Heart left ventricle (tissue), 16 donors: ENCODE data around the gene SLC25A21. TPM values are rescaled to one million over a fixed set of nuclear protein-coding genes. Genes with fewer than 3 reads are reported as not detected.

Experiments
- ATAC-seq, 4 donors: fragments of 200-7000 bp; cut with Tn5 transposase; one replicate each; pipeline ENCODE4 v1.9.1; 2020 to 2022; ENCODE audit warnings: moderate library complexity in 4 of 4, mild to moderate bottlenecking in 3 of 4, moderate number of reproducible peaks in 1 of 4
- DNase-seq, 5 donors: peaks; one replicate each; pipeline ENCODE4 v3.0.0-alpha.2; 2020
- H3K27ac ChIP-seq, 12 donors: fragments of 200-600 bp; sonication (generic) in 4 of 12; one replicate each; pipeline versions ENCODE4 v1.5.0 to v1.8.0; 2016 to 2022; ENCODE audit warnings: mild to moderate bottlenecking in 2 of 12
- H3K27me3 ChIP-seq, 9 donors: fragments of 200-600 bp; sonication (generic) in 2 of 9; one replicate each; pipeline versions ENCODE4 v1.5.1 to v1.8.0; 2016 to 2022; ENCODE audit warnings: mild to moderate bottlenecking in 3 of 9
- H3K36me3 ChIP-seq, 9 donors: fragments of 200-600 bp; sonication (generic) in 2 of 9; one replicate each; pipeline versions ENCODE4 v1.5.0 to v1.8.0; 2018 to 2022; ENCODE audit warnings: mild to moderate bottlenecking in 2 of 9
- H3K4me1 ChIP-seq, 12 donors: fragments of 200-600 bp; sonication (generic) in 4 of 12; one replicate each; pipeline versions ENCODE4 v1.5.0 to v1.8.0; 2016 to 2022; ENCODE audit warnings: mild to moderate bottlenecking in 3 of 12
- H3K4me3 ChIP-seq, 12 donors: fragments of 200-600 bp; sonication (generic) in 4 of 12; one replicate each; pipeline versions ENCODE4 v1.5.0 to v1.8.0; 2017 to 2022; ENCODE audit warnings: mild to moderate bottlenecking in 9 of 12, moderate library complexity in 4 of 12
- H3K9me3 ChIP-seq, 12 donors: fragments of 200-600 bp; sonication (generic) in 4 of 12; one replicate each; pipeline versions ENCODE4 v1.5.0 to v1.8.0; 2016 to 2022; ENCODE audit warnings: mild to moderate bottlenecking in 1 of 12
- CTCF ChIP-seq, 12 donors: fragments of 200-600 bp; sonication (generic) in 4 of 12; IDR thresholded peaks; one replicate each; pipeline versions ENCODE4 v1.5.0 to v1.8.0; 2018 to 2022; ENCODE audit warnings: antibody characterized with exemption in 12 of 12, mild to moderate bottlenecking in 5 of 12
- POLR2A ChIP-seq, 2 donors: fragments of 450-650 bp; IDR thresholded peaks; one replicate each; pipeline ENCODE4 v1.6.1; 2017; ENCODE audit warnings: antibody characterized with exemption in 2 of 2, mild to moderate bottlenecking in 2 of 2, moderate library complexity in 2 of 2
- WGBS, 4 donors: extraction: QIAGEN DNeasy Blood & Tissue Kit in 2 of 4; methylation state at CpG; one replicate each; pipeline versions ENCODE4 v1.1.5 to v1.1.7; 2013 to 2018; 5-methylcytosine and 5-hydroxymethylcytosine counted together
- intact Hi-C, 10 donors: fragments of 100-400 bp; cut with DNase I; formaldehyde crosslinking; loops; one replicate each; pipeline versions ENCODE4 v1.11.1 to v1.14.2; 2022
- polyA plus RNA-seq, 2 donors: library from polyadenylated mRNA; stranded (reverse); fragments of 200-250 nt; gene quantifications; one replicate each; pipeline ENCODE4 v1.2.3, GENCODE V29; 2013
- total RNA-seq, 9 donors: library from RNA; depleted of rRNA in 2 of 9; stranded (reverse); fragments of >200 nt in 2 of 9; fragmentation: NEBNext Ultra II Directional in 3 of 9; extraction: Animal tissue kit (Norgen Biotek cat#: 25700) in 3 of 9; gene quantifications; one replicate each; pipeline versions ENCODE4 v1.1.0 to v1.2.4, GENCODE V29; 2016 to 2023
- donor health status: ischemic (EF 13 %, LVEDD 7.1; RV severe dilation, severe dysfunction).
- donor health status: healthy with polysubstance abuse.
- donor health status: DM: no; HTN: yes; CAD: no.
- donor health status: DM: no; HTN: no; CAD: no.
- donor health status: ischemic (EF 25% LVEDD 6.9; RV normal size, moderate dysfunction).
- donor health status: ischemic (EF 25% LVEDD 5.7; RV mildly dilated, moderate dysfunction).
- donor health status: healthy.
- donor health status: DM: yes; HTN: yes; CAD: no.
- donor health status: ischemic (EF 35%, LVEDD 5.7; RV mildly dilated, moderate dysfunction).
- donor health status: nonischemic (EF 11% LVEDD 7.7; RV severe dilation, severe dysfunction).
- donor health status: DM: yes; HTN: yes; CAD: no.
- donor health status: PGD.
- donor health status: ischemic (EF 29% LVEDD 5.4; RV normal size, mild dysfunction).
- donor health status: nonischemic (EF 23%, LVEDD 6.1; RV moderate dilation, normal function).

Gene SLC25A21
- total and polyA plus RNA-seq, 11 donors: 0.12 to 1.6 (median 0.24) TPM; not detected in 1

- ATAC-seq (no peak), DNase-seq (no peak)
- Histone ChIP-seq H3K36me3 (no peaks in the 10 kb centered on the region), H3K4me3 (no peak overlapping the region), H3K27ac (no peak overlapping the region), H3K4me1 (no peaks in the 10 kb centered on the region), H3K9me3 (no peaks in the 10 kb centered on the region), H3K27me3 (no peaks in the 10 kb centered on the region)
- intact Hi-C loops: no loop called here
- no peak for TF ChIP-seq CTCF (IDR thresholded peaks at IDR 0.05)
- no peak for TF ChIP-seq POLR2A (IDR thresholded peaks at IDR 0.05)
- 39 to 52% (median 42%) methylated on average over 4 of the region's 4 CpGs for WGBS, 4 donors
Measured at GRCh38 chr14:37013078-37013477, 159.3 kb downstream of the SLC25A21 start.

DNA sequence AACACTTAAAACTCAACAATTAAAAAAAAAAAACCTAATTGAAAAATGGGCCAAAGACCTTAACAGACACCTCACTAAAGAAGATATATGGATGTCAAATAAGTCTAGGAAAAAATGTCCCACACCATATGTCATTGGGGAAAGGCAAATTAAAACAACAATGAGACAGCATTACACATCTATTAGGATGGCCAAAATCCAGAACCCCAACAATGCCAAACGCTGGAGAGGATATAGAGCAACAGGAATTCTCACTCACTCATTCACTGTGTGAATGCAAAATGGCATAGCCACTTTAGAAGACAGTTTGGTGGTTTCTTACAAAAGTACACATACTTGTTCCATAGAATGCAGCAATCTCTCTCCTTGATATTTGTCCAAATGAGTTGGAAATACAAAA is 173.7 kb downstream of the SLC25A21 start:
- 50 to 78% (median 63%) methylated on average over 1 of the region's 1 CpG for WGBS, 4 donors
- no peak overlapping the region for H3K27ac ChIP-seq
- ATAC-seq: no peak
- H3K4me3 ChIP-seq: no peak overlapping the region
- TF ChIP-seq POLR2A (IDR thresholded peaks at IDR 0.05) (no peak), CTCF (IDR thresholded peaks at IDR 0.05) (no peak)
- no peaks in the 10 kb centered on the region for H3K9me3 ChIP-seq
- no peaks in the 10 kb centered on the region for H3K4me1 ChIP-seq
- DNase-seq: no peak
- no peaks in the 10 kb centered on the region for H3K36me3 ChIP-seq
- intact Hi-C loops: no loop called here
- no peaks in the 10 kb centered on the region for H3K27me3 ChIP-seq

GRCh38 chr14:36997843-36998242 is 174.6 kb downstream of the SLC25A21 start:
- Histone ChIP-seq H3K27ac (no peak overlapping the region), H3K27me3 (no peaks in the 10 kb centered on the region), H3K4me1 (no peaks in the 10 kb centered on the region), H3K9me3 (no peaks in the 10 kb centered on the region), H3K36me3 (no peaks in the 10 kb centered on the region), H3K4me3 (no peak overlapping the region)
- ATAC-seq (no peak), DNase-seq (no peak)
- TF ChIP-seq POLR2A (IDR thresholded peaks at IDR 0.05): no peak
- no peak for TF ChIP-seq CTCF (IDR thresholded peaks at IDR 0.05)
- intact Hi-C loops: no loop called here
- 28 to 49% (median 37%) methylated on average over 4 of the region's 4 CpGs for WGBS, 4 donors

DNA sequence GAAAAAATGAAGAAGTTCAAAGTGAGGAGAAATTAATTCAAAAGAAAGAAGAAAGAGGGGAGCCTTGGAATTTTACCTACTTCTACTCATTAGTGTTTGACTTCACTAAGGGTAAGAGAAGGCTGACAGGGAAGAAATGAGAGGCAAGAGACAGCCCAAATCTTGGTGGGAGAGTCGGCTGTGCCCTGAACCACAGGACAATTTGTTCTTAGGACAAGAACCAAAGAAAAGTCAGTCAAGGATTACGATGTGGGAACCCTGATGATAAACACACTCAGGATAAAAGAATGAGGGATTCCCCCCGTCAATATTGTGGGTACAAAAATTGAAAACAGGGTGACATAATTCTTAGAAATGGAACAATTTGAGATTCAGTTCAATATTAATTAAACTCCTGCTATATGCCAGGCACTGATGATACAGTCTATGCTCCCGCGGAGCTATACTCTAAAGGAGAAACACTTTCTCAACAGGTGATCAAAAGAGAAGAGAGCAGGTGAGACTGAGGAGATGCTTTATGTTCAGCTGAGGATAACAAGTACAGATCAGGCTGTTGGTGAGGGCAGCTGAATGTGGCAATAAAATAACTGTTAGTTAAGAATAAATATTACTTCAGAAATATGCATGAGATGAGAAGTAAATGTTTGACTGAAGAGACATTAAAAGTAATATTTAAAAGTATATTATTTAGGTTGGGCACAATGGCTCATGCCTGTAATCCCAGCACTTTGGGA is 175.4 kb downstream of the SLC25A21 start:
- ATAC-seq: no peak
- no peak for DNase-seq
- Histone ChIP-seq H3K36me3 (no peaks in the 10 kb centered on the region), H3K27me3 (no peaks in the 10 kb centered on the region), H3K4me3 (no peak overlapping the region), H3K9me3 (no peaks in the 10 kb centered on the region), H3K27ac (no peak overlapping the region), H3K4me1 (no peaks in the 10 kb centered on the region)
- intact Hi-C loops: no loop called here
- WGBS, 4 donors: 88 to 91% (median 90%) methylated on average over 5 of the region's 5 CpGs
- TF ChIP-seq CTCF (IDR thresholded peaks at IDR 0.05) (no peak), POLR2A (IDR thresholded peaks at IDR 0.05) (no peak)
